GM13977 (cell line): ENCODE measurements around the gene PPFIBP2.

ENCODE experiments used
- DNase-seq: peaks from one replicate; pipeline ENCODE4 v3.0.0; 2012; ENCODE audit warnings: low spot score
- in situ Hi-C: fragments of 300-500 bp; cut with MboI; formaldehyde crosslinking; loops from one replicate; pipeline ENCODE4 v1.12.0; 2022; ENCODE audit warnings: low sequenced_read_pairs, low pct_unique_long_range_greater_than_20kb, mixed read lengths, inconsistent platforms; ENCODE audit not compliant: unreplicated experiment
- TF ChIP-seq, protein P1 (sequence below): IDR thresholded peaks from 2 replicates; pipeline ENCODE4 v1.5.1; 2012; ENCODE audit warnings: mild to moderate bottlenecking, control low read depth; ENCODE audit not compliant: insufficient read depth; ENCODE audit errors: extremely low read depth, missing control alignments

The PPFIBP2 gene

DNA sequence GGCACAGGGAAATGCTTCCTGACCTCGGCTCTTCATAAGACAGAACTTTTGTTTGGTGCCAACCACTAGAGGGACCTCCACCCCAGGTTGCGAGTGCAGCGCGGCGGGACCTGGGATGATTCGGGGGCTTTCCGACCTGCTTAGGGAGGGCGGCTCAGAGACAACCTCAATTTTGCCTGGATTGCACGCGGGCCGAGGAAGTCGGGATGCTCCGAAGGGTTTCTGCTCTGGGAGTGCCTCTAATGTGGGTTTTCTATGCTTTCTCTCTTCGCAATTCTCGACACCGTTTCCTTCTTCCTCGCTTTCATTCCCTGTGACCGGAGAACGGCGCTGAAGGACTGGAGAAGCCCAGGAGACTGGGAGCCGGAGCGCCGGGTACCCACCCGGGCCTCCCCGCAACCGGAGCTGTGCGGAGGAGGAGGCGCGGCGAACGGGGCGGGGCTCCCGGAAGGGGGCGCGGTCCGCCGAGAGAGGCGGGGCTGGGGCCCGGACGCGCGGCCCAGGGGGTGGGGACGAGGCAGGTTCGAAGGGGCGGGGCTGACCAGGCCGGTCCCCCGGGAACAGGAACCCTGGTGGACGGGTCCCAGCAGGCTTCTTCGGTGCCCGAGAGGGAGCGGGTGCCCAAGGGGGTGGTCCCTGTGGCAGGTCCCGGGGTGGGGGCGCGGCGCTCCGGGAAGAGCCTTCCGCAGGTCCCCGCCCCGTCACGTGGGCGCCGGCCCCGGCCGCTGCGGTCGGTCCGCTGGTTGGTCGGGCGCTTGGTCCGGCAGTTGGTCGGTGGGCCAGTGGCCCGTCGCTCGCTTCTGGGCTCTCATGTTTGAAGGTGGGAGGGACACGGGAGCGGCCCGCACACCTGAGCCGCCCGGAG is at the start of gene PPFIBP2:
PPFIBP2 (plus strand) TSS at position 766 of the 865 bp plus-strand sequence. CDS start 35,477 bp downstream, outside the sequence.
- peak; percentile 94 for DNase-seq
- in situ Hi-C loops = no loop called here

DNA sequence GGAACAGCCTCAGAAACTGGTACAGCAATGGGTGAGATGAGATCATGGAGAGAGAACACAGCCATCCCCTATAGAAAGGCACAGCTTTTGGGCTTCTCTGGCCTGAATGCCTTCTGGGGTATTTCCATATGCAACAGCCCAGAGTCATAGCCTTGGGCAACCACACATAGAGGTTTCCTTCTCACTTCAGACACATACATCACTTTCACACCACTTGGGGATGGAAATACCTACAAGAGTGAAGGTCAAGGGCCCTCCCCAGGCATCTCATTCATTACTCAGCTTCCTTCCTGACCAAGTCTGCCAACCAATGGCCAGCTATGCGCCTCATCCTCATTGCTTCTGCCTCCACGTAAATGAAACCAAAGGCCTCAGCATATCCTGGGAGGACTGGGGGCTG is 46.1 kb upstream of the PPFIBP2 start:
- TF ChIP-seq, protein P1, sequence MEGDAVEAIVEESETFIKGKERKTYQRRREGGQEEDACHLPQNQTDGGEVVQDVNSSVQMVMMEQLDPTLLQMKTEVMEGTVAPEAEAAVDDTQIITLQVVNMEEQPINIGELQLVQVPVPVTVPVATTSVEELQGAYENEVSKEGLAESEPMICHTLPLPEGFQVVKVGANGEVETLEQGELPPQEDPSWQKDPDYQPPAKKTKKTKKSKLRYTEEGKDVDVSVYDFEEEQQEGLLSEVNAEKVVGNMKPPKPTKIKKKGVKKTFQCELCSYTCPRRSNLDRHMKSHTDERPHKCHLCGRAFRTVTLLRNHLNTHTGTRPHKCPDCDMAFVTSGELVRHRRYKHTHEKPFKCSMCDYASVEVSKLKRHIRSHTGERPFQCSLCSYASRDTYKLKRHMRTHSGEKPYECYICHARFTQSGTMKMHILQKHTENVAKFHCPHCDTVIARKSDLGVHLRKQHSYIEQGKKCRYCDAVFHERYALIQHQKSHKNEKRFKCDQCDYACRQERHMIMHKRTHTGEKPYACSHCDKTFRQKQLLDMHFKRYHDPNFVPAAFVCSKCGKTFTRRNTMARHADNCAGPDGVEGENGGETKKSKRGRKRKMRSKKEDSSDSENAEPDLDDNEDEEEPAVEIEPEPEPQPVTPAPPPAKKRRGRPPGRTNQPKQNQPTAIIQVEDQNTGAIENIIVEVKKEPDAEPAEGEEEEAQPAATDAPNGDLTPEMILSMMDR = no peak
- in situ Hi-C loops = no loop called here

More for the DNA sequence above, at the start of gene PPFIBP2:
- TF ChIP-seq, protein P1 = peak; percentile 77

DNA sequence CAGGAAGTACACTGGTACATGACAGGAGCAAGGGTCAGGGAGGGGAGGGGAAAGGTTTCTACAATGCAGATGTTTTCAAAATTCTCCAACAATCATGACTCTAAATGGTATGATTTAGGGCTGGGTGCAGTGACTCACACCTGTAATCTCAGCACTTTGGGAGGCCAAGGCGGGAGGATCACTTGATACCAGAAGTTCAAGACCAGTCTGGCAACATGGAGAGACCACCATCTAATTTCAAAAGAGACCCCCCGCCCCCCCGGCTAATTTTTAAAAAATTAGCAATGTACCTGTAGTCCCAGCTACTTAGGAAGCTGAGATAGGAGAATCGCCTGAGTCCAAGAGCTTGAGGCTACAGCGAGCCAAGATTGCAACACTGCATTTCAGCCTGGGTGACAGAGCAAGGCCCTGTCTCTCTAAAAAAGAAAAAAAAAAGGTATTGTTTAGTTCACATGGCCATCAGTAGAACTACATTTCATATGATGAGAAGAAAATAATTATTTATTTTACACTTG is 44.4 kb upstream of the PPFIBP2 start:
- in situ Hi-C loops = no loop called here
- no peak for DNase-seq
- TF ChIP-seq, protein P1 = no peak

More for the DNA sequence above, 46.1 kb upstream of the PPFIBP2 start:
- peak; percentile 45 for DNase-seq

DNA sequence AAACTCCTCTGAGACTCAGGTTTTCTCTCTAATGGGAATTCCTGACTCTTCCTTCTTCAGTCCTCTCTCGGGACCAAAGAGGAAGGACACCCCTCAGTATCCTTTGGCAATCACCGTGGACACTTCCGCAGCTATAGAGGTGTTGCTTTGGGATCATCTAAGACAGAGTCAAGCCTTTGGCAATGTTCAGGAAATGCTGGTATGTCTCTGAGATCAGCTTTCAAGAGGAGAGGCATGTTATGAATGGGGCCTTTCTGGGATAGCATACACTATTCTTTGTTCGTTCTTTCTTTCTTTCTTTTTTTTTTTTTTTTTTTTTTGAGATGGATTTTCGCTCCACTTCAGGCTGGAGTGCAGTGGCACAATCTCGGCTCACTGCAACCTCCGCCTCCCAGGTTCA is 42.7 kb upstream of the PPFIBP2 start:
- DNase-seq = no peak

DNA sequence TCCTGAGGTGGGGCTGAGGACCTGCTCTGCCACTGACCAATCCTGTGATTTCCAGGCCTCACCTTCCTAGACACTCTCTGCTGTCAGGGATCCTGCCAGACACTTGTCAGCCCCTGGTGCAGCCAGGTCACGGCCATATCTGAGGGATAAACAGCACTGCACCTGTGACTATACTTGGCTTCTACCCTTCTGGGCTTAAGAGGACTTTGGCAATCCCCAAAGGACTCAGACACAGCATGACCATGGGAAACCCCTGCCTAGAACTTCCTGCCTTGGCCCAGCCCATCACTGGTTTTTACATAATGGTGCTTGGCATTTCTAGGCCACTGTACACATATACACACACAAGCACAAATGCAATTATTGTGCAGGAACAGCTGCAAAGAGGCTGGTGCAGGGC is 40.1 kb upstream of the PPFIBP2 start:
- DNase-seq = peak; percentile 47
- TF ChIP-seq, protein P1 = no peak
- in situ Hi-C loops = no loop called here

More for the DNA sequence above, 42.7 kb upstream of the PPFIBP2 start:
- in situ Hi-C loops = no loop called here
- TF ChIP-seq, protein P1 = no peak

DNA sequence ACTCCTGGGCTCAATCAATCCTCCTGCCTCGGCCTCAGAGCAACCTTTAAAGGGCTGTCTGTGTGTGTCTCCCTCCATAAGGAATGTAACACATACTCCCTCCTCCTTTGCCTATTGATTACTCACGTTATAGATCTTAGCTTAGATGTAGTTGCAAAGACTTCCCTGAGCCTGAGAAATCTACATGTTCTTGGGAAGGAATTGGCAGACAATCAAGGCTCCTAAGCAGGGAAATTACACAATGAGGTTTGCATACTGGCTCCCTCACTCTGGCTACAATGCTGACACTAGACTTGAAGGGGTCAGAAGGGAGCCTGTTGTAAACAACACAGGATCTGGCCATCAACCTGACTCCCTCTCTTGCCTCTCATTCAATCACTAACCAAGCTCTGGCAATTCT is 33.7 kb upstream of the PPFIBP2 start:
- in situ Hi-C loops = no loop called here
- no peak for DNase-seq
- TF ChIP-seq, protein P1 = no peak
